COLO829 (cell line): ENCODE results near the gene FBXW10.
"Not testable (repeated sequence)": the region's sequence is repeated elsewhere in the genome, so short reads cannot be mapped to it uniquely, and the experiment has no call there.

ENCODE experiments used
- DNase-seq: peaks from one replicate; pipeline ENCODE4 v3.0.0; 2012; ENCODE audit warnings: low spot score

The FBXW10 gene

GRCh38 chr17:18750242-18750641 is 6.4 kb downstream of the FBXW10 start:
- DNase-seq, result not testable (repeated sequence)

- not testable (repeated sequence) for DNase-seq
These were observed 10.1 kb downstream of the FBXW10 start for GRCh38 chr17:18753829-18754409.

DNA sequence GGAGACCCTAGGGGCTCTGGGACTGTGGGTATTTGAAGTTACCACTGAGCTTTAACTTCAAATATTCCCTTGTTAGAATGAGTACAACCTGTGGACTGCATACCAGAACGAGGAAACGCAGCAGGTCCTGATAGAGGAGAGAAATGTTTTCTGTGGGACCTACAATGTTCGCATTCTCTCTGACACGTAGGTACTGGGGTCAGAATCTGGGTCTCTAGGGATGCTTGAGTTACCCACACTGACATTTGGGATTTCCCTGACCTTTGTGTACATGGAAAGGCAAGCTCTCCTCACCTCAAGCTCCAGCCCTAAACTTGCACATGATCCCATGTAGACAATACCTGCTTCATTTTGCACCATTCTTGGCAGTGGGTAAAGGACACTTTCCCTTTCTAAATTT is 12.1 kb downstream of the FBXW10 start:
- DNase-seq, result not testable (repeated sequence)

DNA sequence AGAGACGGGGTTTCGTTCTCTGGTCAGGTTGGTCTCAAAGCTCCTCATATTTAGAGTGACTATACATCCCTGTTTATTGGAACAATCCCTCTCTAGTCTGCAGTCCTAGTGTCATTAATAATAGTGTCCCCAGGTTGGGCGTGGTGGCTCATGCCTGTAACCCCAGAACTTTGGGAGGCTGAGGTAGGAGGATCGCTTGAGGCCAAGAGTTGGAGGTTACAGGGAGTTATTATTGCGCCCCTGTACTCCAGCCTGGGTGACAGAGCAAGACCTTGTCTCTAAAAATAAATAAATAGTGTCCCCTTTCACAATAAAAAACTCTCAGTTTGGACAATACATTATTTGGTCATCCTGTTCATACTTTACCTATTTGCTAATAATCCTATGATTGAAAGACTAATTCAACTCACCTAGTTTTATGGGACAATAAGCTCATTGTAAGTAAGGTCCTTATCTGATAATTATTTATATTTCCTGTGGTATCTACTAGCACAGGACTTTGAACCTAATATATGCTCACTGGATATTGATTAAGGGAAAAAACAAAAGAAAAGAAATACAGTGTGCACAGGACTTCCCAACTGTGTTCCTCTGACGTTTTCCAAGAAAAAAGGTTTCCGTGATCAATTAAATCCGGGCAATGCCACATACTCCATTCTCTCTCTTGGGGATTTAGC is 13.7 kb downstream of the FBXW10 start:
- DNase-seq, result not testable (repeated sequence)

- not testable (repeated sequence) for DNase-seq
These were observed 14.5 kb downstream of the FBXW10 start for GRCh38 chr17:18758344-18758743.

DNA sequence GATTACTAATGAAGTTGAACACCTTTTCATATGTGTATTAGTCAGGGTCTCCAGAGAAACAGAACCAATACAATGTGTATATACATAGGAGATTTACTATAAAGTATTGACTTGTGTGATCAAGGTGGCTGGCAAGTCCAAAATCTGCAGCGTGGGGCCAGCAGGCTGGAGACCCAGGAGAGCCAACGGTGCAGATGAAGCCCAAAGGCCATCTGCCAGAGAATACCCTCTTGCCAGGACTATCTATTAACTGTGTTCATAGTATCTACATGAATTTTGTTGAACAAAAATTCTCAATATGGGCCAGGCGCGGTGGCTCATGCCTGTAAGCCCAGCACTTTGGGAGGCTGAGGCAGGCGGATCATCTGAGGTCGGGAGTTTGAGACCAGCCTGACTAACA is 16.4 kb downstream of the FBXW10 start:
- not testable (repeated sequence) for DNase-seq

- DNase-seq, result not testable (repeated sequence)
These were observed 26.7 kb downstream of the FBXW10 start for GRCh38 chr17:18770572-18770971.

DNA sequence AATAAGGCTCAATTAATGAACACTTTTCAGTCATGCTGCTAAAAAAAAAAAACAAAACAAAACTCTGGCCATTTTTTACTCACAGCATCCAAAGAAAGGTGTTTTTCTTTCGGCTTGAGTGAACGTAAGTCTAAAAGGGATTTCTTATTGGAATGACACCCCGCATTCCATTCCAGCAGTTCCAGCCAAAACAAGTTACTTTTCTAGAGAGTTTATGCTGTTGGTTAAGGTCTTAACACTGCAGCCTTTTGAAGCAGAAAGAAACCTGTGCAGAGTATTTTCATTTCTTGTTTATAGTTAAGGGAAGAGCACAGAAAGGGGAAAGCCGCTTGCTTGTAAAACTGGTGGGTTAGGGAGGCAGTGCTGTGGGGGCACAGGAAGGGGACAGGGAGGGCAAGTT is 27.2 kb downstream of the FBXW10 start:
- not testable (repeated sequence) for DNase-seq

GRCh38 chr17:18772471-18772870 is 28.6 kb downstream of the FBXW10 start:
- no peak for DNase-seq

GRCh38 chr17:18780991-18781718 is 37.3 kb downstream of the FBXW10 start, which contains the start of gene TVP23B:
TSS of gene TVP23B (plus strand) at chr17:18781183. CDS start at chr17:18781294, 111 bp downstream.
- DNase-seq, result peak; percentile 39

DNA sequence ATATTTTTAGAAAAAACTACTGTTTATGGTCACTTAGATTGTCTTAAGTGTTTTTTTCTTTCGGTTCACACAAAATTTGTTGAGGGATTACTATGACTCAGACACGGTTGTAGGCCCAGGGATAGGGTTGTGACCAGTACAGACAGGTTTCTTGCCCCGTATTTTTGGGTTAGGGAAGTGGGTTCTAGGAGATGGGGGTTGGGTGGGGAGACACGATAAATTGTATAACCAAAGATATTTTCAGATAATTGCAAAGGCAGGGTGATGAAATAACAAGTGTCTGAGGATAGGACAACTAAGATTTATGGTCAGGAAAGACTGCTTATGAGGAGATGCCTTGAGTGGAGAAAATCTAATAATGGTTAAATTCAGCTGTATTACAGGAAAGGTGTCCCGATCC is 38.0 kb downstream of the FBXW10 start:
- not testable (repeated sequence) for DNase-seq

DNA sequence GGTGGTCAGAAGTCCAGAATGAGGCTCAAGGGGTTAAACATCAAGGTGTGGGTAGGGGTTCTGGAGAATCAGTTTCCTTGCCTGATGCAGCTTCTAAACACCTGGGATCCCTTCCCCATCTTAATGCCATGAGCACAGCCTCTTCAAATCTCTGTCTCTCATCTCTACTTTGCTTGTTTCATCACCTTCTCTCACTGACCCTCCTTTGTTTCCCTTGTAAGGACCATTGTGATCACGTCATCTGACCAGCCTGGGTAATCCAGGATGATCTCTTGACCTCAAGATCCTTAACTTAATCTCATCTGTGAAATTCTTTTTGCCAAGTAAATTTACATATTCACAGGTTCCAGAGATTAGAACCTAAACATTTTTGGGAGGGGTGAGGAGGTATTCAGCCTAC is 42.1 kb downstream of the FBXW10 start:
- not testable (repeated sequence) for DNase-seq

- DNase-seq, result not testable (repeated sequence)
These were observed 43.0 kb downstream of the FBXW10 start for GRCh38 chr17:18786890-18787289.

GRCh38 chr17:18791402-18791801 is 47.5 kb downstream of the FBXW10 start:
- DNase-seq, result not testable (repeated sequence)

DNA sequence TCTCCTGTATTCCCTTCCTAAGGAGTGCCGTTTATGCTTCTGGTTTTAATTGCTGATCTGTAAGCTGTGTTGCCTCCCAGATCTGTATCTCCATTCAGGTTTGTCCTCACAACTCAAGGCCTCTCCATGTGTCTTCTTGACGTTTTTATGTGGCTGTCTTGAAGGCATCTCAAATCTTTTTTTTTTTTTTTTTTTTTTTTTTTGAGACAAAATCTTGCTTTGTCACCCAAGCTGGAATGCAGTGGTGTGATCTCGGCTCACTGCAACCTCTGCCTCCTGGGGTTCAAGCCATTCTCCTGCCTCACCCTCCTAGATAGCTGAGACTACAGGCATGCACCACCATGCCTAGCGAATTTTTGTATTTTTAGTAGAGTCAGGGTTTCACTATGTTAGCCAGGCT is 51.0 kb downstream of the FBXW10 start:
- DNase-seq, result not testable (repeated sequence)

DNA sequence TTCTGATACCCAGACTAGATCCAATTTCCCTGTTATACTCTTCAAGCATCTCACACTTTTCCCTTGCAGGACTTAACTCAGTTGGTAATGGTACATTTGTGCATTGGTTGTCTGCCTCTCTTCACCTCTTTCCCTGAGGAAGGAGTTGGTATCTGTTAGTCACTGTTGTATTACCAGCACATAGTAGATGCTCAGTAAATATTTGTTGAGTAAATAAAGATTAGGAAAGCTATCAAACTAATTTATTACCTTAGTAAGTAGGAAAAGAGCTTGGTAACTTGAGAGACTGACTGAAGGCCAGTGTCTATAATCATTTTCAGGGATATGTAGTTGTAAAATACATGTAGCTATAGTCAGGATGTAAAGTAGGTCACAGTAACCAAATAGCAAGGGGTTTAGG is 53.0 kb downstream of the FBXW10 start:
- not testable (repeated sequence) for DNase-seq

DNA sequence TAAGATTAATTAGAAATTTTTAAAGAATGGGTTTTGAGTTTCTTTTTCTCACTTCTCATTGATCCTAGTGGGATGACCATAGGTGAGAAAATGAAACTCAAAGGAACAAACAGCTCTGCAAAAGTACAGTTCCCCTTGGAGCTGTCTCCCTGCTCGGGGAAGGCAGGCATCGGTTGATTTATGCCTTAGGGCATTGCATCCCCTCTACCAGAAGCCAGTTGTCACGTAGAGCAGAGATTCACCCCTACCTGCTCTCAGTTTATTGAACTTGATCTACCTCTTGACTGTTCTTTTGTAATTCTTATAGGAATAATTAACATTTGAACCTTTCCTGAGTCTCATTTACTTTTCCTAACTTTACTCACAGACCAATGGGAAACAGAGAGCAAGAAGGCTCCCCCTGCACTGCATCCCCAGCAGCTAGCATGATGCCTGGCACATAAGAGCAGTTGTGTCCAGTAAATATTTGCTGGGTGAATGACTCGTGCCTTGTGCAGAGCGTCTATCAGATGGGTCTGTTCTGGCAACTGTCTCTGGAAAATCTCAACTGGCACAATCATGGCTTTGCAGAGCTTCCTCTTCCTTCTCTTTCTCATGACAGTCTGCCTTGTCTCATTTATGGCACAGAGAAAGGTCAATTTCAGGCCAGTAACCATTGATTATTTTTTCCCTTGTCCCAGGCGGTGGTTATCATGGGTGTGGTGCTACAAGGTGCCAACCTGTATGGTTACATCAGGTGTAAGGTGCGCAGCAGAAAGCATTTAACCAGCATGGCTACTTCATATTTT is 59.8 kb downstream of the FBXW10 start:
- not testable (repeated sequence) for DNase-seq

DNA sequence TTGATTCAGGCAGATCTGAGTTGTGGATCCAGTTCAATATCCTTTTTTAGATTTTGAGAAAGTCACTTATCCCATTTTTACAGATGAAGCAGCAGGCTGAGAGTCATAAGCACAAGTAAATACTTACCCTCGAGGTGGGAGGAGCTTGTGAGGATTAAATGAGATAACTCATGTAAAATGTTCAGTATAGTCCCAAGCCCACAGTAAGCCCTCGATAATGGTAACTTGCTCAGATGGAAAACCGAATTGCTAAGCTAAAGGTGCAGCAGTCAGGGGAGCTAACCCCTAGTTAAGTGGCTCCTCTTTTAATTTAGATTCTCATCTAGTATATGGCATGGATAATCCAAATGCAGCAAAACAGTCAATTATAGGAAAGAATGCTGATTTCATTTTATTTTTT is 72.1 kb downstream of the FBXW10 start:
- DNase-seq, result not testable (repeated sequence)

DNA sequence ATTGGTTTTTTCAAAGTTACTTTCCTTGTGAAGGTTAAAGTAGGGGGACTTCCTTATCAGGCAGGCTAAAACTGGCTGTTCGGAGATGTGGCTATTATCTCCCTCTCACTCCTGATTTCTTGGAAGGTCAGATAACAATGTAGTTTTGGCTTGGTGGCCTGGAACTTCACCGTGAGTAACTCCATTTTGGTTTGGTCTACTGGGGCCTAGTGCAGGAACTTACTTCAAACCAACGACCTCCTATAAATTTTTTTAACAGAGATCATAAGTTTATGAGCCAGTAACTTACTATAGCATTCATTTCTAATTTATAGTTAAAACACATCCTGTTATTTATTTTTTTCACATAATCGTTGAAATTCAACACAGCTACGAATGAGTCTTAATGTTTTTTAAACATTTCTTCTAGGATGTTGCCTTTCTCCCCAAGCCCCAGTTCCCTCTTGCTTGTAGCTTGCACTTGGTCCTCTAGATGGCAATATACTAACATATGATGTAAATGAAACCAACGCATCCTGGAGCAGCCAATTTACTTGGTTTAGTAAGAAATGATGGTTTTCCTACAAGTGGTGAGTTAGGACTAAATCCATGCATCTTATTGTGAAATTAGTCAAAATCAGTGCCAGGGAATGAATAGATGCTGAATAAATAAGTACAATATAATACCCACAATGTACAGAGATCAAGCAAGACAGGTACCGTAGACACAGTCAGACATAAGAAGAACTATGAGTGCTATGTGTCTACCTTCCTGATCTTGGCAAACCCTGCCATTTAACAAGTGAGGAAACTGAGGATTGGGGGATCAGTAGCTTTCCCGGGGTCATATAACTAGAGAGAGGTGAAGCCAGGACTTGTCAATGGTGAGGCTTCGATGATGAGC is 72.9 kb downstream of the FBXW10 start:
- peak; percentile 1 for DNase-seq

DNA sequence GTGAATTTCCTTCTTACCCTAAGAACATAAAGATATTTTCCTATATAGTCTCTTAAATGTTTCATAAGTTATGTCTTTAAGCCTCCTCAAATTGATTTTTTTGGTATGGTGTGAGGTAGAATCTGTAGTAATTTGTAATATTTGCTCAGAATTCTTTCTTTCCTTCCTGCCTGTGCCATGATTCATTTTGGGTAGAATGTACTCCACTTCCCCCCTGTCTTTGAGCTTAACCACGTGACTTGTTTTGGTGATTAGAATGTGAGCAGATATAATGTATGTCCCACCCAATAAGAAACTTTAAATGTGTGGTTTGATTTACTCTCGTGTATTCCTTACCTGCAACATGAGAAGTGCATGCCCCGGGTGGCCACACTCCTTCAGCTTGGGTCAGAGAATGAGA is 77.6 kb downstream of the FBXW10 start:
- DNase-seq, result not testable (repeated sequence)

GRCh38 chr17:18827613-18828012 is 83.8 kb downstream of the FBXW10 start:
- DNase-seq, result not testable (repeated sequence)
